B cell (primary cell): Measurements from ENCODE around the gene SLK.

Source experiments
- EZH2 ChIP-seq: IDR thresholded peaks from 2 replicates; pipeline ENCODE4 v1.6.1; 2012; ENCODE audit warnings: borderline replicate concordance, low read depth, mild to moderate bottlenecking, moderate library complexity, low read length; ENCODE audit not compliant: insufficient read depth, poor library complexity, severe bottlenecking
- TF ChIP-seq, protein P1 (sequence below): fragments of 200-600 bp; IDR thresholded peaks from one replicate; pipeline ENCODE4 v1.8.0; 2022; ENCODE audit warnings: antibody characterized with exemption, mild to moderate bottlenecking

DNA sequence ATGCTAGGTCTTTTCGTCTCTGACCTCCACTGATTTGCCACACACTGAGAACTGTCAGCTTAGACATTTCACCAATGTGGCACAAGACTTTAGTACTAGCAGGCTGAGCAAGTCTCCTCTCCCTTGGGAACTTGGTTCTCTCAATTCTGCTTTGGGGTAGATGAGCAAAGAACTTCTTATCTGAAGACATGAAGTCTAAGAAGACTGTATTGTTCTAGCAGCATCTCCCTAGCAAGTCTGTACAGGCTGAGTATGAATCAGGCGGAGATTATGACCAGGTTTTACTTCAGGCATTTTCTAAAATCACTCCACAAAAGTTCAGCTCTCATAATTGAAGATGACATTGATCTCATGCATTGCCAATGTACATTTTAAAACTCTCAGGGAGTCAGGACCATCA lies 25.1 kb upstream of the SLK start:
- TF ChIP-seq, protein P1, sequence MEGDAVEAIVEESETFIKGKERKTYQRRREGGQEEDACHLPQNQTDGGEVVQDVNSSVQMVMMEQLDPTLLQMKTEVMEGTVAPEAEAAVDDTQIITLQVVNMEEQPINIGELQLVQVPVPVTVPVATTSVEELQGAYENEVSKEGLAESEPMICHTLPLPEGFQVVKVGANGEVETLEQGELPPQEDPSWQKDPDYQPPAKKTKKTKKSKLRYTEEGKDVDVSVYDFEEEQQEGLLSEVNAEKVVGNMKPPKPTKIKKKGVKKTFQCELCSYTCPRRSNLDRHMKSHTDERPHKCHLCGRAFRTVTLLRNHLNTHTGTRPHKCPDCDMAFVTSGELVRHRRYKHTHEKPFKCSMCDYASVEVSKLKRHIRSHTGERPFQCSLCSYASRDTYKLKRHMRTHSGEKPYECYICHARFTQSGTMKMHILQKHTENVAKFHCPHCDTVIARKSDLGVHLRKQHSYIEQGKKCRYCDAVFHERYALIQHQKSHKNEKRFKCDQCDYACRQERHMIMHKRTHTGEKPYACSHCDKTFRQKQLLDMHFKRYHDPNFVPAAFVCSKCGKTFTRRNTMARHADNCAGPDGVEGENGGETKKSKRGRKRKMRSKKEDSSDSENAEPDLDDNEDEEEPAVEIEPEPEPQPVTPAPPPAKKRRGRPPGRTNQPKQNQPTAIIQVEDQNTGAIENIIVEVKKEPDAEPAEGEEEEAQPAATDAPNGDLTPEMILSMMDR = no peak
- no peak for TF ChIP-seq EZH2
